HEK293T (cell line): ENCODE measurements around the gene THRB.

ENCODE experiments used
- FOXA1 ChIP-seq: fragments of 450-650 bp; IDR thresholded peaks from 2 replicates; pipeline ENCODE4 v1.6.1; 2016; ENCODE audit warnings: mild to moderate bottlenecking
- FOXM1 ChIP-seq: fragments of 450-650 bp; IDR thresholded peaks from 2 replicates; pipeline ENCODE4 v1.6.1; 2017; ENCODE audit warnings: mild to moderate bottlenecking, borderline replicate concordance
- SUZ12 ChIP-seq: fragments of 450-650 bp; IDR thresholded peaks from 2 replicates; pipeline ENCODE4 v1.6.1; 2016; ENCODE audit warnings: mild to moderate bottlenecking
- ZNF384 ChIP-seq: fragments of 450-650 bp; IDR thresholded peaks from 2 replicates; pipeline ENCODE4 v1.6.1; 2016

GRCh38 chr3:24177201-24177600 is 317.4 kb downstream of the THRB start:
- TF ChIP-seq ZNF384 (no peak), FOXM1 (no peak), FOXA1 (no peak), SUZ12 (no peak)
